ENCODE results near the gene GPR101.
"Not testable (repeated sequence)": the region's sequence is repeated elsewhere in the genome, so short reads cannot be mapped to it uniquely, and the experiment has no call there.

Gene GPR101

GRCh38 chrX:137025930-137026329 is 7.9 kb downstream of the GPR101 start:
- DNase-seq = no peak

DNA sequence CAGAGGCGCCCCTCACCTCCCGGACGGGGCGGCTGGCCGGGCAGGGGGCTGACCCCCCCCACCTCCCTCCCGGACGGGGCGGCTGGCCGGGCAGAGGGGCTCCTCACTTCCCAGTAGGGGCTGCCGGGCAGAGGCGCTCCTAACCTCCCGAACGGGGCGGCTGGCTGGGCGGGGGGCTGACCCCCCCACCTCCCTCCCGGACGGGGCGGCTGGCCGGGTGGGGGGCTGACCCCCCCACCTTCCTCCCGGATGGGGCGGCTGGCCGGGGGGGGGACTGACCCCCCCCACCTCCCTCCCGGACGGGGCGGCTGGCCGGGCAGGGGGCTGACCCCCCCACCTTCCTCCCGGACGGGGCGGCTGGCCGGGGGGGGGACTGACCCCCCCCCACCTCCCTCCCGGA is 33.6 kb downstream of the GPR101 start:
- not testable (repeated sequence) for DNase-seq

- no peak for DNase-seq
These were observed 34.8 kb downstream of the GPR101 start for GRCh38 chrX:136999024-136999423.
